Stimulated activated CD4-positive, alpha-beta T cell treated with anti-CD3 and anti-CD28 coated beads, Interleukin-12 subunit alpha, Interleukin-12 subunit beta, amount 100 ng/mL, for 48 hours (primary cell): ENCODE results near the gene PRXL2B.
A peak's percentile ranks its signal among the peaks of the same experiment; 100 is the strongest.
"Not testable (repeated sequence)": the region's sequence is repeated elsewhere in the genome, so short reads cannot be mapped to it uniquely, and the experiment has no call there.

ENCODE experiments used
- DNase-seq, 3 donors: peaks; one replicate each; pipeline ENCODE4 v3.0.0-alpha.2; 2020; ENCODE audit warnings: low read depth in 2 of 3, low spot score in 1 of 3

The PRXL2B gene

GRCh38 chr1:2550309-2550861 is 36.2 kb upstream of the PRXL2B start:
- DNase-seq: not testable (repeated sequence)

- DNase-seq: not testable (repeated sequence)
Measured at GRCh38 chr1:2551544-2551943, 35.0 kb upstream of the PRXL2B start.

DNA sequence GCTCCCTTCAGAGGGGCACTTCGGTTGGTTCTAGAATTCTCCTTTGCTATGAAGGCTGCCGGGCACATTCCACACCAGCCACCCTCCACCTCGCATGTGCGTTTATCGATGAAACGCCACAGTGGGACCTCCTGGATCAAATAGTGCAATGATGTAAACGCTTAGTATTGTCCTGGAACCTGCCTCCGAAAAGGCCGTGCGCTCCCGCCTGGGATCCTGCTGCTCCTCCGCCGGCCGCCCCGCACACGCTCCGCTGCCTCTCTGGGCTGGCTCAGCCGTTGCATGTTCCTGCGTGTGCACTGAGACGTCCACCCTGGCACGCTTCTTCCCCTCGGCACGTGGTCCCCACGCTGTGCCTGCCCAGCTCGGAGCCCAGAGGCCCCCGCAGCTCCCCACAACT is 34.4 kb upstream of the PRXL2B start:
- DNase-seq: no peak

DNA sequence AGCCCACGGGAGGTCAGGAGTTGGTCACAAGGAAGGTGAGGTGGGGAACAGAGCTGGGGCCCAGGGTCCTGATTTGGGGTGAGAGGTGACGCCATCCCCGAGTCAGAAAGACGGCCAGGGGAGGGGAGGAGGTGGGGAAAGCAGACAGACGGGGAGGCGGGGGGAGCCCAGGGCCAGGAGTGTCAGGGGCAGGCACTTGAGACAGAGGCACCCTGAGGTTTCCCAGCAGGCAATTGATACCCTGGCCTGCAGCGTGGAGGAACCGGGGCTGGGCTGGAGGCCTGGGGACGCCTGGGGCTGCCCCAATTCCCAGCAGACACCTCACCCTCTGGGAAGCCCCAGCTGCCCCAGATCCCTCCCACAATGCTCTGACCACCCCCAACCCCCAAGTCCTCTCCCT is 33.5 kb upstream of the PRXL2B start:
- not testable (repeated sequence) for DNase-seq

DNA sequence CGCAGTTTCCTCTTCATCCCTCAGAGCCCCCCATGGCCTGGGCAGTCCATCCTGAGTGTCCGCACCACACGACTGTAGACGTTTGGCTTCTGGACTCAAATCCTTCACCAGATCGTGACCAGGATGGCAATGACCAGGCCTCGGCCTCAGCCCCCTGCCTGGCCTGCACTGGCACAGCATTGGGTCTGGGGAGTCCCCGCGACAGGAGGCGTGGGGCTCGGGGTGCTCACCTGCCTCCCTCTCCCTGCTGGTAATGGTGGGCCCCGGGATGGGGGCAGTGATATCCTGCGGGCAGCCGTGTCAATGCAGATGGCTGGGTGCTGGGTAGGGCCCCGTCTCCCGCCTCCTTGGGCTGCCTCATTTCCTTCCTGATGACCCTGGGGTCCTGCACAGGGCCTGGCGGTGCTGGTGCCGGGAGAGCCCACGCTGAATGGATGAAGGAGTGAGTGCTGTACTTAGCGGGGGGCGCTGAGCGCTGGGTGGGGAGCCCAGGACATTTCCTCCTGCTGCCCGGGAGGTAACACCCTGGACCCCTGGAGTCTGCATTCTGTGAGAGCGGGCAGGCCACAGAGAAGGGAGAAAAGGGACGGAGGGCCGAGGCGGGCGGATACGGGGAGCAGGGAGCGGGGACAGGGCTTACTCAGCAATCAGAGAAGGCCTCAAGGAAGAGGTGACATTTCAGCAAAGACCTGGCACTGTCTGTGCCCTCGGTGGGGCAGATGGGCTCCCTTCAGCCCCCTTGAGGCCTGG is 32.5 kb upstream of the PRXL2B start:
- DNase-seq: no peak

DNA sequence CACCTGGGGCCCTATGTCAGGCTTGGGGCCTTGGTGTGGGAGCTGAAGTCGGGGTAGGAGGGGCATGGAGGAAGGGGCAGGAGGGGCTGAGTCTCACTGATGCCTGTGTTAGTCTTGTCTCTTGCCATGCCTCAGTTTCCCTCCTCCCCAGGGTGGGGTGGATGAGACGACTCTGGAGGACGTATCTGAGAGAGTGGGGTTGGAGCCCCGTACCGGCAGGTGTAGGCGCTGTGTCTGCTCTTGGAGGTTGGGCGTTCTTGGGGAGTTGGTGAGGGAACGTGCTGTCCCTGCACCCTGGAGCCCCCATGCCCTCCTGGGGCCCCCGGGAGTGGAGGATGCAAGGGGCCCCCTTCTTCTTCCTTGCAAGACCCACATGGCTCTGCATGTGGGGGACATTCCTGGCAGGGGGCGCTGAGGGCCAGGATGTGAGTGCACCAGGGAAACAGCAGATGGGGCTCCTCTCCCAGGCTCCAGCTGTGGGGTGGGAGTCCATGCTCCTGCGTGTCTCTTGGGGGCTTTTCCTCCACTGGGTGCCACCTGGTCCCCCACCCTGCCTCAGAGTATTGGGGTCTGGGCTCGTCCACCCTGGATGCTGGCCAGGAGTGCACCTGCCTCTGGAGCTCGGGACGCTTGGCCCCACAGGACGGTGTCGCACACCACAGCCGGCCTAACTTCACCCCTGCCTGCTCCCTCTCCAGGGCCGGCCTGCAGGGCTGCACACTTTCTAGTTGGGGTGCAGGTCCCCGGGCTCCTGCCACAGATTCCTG is 31.8 kb upstream of the PRXL2B start:
- no peak for DNase-seq

GRCh38 chr1:2555634-2556276 is 30.8 kb upstream of the PRXL2B start:
- peak; percentile 64 to 73 (median 69) for DNase-seq

DNA sequence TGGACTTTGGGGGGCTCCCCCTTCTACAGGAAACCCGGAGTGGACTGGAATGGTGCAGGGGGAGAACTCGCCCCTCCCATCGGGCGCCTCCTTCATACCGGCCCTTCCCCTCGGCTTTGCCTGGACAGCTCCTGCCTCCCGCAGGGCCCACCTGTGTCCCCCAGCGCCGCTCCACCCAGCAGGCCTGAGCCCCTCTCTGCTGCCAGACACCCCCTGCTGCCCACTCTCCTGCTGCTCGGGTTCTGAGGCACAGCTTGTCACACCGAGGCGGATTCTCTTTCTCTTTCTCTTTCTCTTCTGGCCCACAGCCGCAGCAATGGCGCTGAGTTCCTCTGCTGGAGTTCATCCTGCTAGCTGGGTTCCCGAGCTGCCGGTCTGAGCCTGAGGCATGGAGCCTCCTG is 30.3 kb upstream of the PRXL2B start, which contains the start of gene TNFRSF14:
TSS of gene TNFRSF14 (plus strand) at position 95 of the 401 bp plus-strand sequence. CDS start at position 389, 294 bp downstream.
- DNase-seq: peak; percentile 51 to 59 (median 57)

- DNase-seq: no peak
Measured at GRCh38 chr1:2556678-2557481, 29.7 kb upstream of the PRXL2B start.

DNA sequence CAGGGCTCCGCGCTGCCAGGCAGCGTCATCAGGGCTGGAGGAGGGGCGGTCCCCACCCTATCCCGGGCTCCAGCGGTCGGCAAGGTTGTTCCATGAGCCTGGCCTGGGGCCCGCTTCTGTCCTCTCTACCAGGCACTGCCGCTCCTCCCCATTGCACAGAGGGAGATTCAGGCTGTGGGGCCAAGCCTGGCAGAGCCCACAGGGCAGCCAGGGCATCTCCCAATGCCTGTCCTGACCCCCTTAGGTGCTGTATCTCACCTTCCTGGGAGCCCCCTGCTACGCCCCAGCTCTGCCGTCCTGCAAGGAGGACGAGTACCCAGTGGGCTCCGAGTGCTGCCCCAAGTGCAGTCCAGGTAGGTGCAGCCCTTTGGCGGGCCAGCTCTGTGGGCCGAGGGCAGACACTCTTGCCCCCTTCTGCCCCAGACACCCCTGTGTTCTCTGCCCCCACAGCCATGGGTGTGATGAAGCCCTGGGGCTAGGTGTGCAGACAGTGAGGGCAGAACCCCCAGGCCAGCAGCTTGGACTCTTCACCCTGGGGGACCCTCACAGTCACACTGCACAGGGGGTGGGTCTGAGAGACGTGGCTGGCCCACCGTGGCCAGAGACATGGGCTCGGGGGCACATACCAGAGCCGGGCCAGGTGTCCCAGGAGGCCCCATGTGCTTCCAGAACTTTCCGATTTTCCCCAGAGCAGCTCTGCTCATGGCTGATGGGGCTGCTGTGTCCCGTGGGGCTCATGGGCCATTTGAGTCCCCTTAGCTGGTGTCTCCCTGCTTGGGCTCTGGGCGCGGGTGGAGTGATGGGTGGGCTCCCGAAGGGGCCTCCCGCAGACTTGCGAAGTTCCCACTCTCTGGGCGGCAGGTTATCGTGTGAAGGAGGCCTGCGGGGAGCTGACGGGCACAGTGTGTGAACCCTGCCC is 28.8 kb upstream of the PRXL2B start:
- DNase-seq: no peak

DNA sequence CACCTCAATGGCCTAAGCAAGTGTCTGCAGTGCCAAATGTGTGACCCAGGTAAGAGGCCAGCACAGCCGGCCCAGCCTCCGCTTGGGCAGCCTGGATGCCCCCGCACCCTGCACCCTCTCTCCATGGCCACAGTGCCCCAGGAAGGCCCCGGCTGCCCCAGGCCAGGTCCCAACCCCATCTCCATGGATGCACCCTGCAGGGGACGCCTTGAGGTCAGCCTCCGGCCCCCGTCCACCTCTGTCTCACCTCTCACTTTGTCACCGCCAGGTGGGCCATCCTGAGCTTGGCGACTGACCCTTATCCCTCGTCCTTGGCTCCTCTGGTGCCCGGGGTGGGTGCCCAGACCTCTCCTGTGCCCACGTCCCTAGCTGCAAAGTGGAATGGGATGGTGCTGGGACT is 28.2 kb upstream of the PRXL2B start:
- DNase-seq: no peak

- no peak for DNase-seq
Measured at GRCh38 chr1:2558861-2559260, 27.7 kb upstream of the PRXL2B start.

- no peak for DNase-seq
Measured at GRCh38 chr1:2559509-2560298, 26.9 kb upstream of the PRXL2B start.

DNA sequence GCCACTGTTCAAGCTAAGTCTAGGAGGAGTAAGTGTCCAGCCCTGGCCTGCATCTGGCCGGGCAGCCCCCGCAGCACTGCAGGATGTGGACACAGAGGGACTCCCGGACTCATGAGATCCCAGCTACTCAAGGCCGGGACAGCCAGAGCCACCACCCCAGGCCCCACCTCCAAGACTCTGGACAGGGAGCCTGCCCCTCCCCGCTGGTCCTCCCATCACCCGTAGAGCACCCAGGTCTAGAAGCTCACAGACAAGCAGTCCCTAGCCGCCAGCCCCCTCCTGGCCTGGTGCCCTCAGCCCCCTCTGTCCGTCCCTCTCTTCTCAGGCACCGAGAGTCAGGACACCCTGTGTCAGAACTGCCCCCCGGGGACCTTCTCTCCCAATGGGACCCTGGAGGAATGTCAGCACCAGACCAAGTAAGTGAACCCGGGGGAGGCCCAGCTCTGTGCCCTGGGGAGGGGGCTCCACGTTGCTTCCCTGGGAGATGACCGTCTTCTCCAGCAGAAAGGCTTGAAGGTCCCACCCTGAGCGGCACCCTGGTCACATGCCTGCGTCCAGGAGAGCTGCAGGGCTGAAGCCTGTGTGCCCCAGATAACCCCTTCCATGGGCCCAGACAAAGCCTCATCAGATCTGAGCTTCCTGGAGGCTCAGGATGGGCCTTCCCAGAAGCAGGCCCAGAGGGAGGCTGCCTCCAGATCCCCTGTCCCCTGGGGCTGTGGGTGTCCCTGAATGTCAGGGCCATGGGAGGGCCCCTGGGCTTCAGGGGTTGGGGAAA is 26.1 kb upstream of the PRXL2B start:
- no peak for DNase-seq

DNA sequence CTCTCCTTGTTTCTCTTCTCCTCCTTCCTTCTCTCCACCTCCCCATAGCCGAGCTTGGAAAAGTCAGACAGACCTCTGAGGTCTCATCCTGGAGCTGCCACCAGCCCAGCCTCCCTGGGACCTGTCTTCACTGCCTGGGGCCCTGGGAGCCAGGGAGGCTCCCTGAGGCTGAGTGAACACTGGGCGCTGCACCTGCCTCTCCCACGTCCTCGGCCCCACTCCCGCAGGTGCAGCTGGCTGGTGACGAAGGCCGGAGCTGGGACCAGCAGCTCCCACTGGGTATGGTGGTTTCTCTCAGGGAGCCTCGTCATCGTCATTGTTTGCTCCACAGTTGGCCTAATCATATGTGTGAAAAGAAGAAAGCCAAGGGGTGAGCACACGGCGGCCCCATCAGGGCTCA is 25.1 kb upstream of the PRXL2B start:
- no peak for DNase-seq

GRCh38 chr1:2561898-2562895 is 24.4 kb upstream of the PRXL2B start:
- no peak for DNase-seq

DNA sequence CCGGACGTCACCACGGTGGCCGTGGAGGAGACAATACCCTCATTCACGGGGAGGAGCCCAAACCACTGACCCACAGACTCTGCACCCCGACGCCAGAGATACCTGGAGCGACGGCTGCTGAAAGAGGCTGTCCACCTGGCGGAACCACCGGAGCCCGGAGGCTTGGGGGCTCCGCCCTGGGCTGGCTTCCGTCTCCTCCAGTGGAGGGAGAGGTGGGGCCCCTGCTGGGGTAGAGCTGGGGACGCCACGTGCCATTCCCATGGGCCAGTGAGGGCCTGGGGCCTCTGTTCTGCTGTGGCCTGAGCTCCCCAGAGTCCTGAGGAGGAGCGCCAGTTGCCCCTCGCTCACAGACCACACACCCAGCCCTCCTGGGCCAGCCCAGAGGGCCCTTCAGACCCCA is 23.4 kb upstream of the PRXL2B start:
- DNase-seq: no peak
